NB4 (cell line): ENCODE measurements around the gene AP1G2.

Experiments used
- CTCF ChIP-seq: IDR thresholded peaks from one replicate; pipeline ENCODE4 v1.5.1; 2012; ENCODE audit warnings: low read depth, low read length
- MAX ChIP-seq: IDR thresholded peaks from 2 replicates; pipeline ENCODE4 v1.6.1; 2011; ENCODE audit warnings: low read depth, low read length
- MYC ChIP-seq: IDR thresholded peaks from 2 replicates; pipeline ENCODE4 v1.6.1; 2011; ENCODE audit warnings: low read depth, low read length
- POLR2A ChIP-seq: IDR thresholded peaks from 2 replicates; pipeline ENCODE4 v1.6.1; 2011; ENCODE audit warnings: mild to moderate bottlenecking; ENCODE audit not compliant: insufficient read length; ENCODE audit errors: extremely low read depth

- no peak for TF ChIP-seq CTCF
- no peak for TF ChIP-seq MAX
- no peak for TF ChIP-seq POLR2A
- no peak for TF ChIP-seq MYC
Measured at GRCh38 chr14:23538050-23538718, 29.4 kb downstream of the AP1G2 start.
